Heart left ventricle (tissue), 16 donors: Measurements from ENCODE around the gene BAIAP2L1. TPM values are rescaled to one million over a fixed set of nuclear protein-coding genes. Genes with fewer than 3 reads are reported as not detected.

Source experiments
- ATAC-seq, 4 donors: fragments of 200-7000 bp; cut with Tn5 transposase; one replicate each; pipeline ENCODE4 v1.9.1; 2020 to 2022; ENCODE audit warnings: moderate library complexity in 4 of 4, mild to moderate bottlenecking in 3 of 4, moderate number of reproducible peaks in 1 of 4
- DNase-seq, 5 donors: peaks; one replicate each; pipeline ENCODE4 v3.0.0-alpha.2; 2020
- H3K27ac ChIP-seq, 12 donors: fragments of 200-600 bp; sonication (generic) in 4 of 12; one replicate each; pipeline versions ENCODE4 v1.5.0 to v1.8.0; 2016 to 2022; ENCODE audit warnings: mild to moderate bottlenecking in 2 of 12
- H3K27me3 ChIP-seq, 9 donors: fragments of 200-600 bp; sonication (generic) in 2 of 9; one replicate each; pipeline versions ENCODE4 v1.5.1 to v1.8.0; 2016 to 2022; ENCODE audit warnings: mild to moderate bottlenecking in 3 of 9
- H3K36me3 ChIP-seq, 9 donors: fragments of 200-600 bp; sonication (generic) in 2 of 9; one replicate each; pipeline versions ENCODE4 v1.5.0 to v1.8.0; 2018 to 2022; ENCODE audit warnings: mild to moderate bottlenecking in 2 of 9
- H3K4me1 ChIP-seq, 12 donors: fragments of 200-600 bp; sonication (generic) in 4 of 12; one replicate each; pipeline versions ENCODE4 v1.5.0 to v1.8.0; 2016 to 2022; ENCODE audit warnings: mild to moderate bottlenecking in 3 of 12
- H3K4me3 ChIP-seq, 12 donors: fragments of 200-600 bp; sonication (generic) in 4 of 12; one replicate each; pipeline versions ENCODE4 v1.5.0 to v1.8.0; 2017 to 2022; ENCODE audit warnings: mild to moderate bottlenecking in 9 of 12, moderate library complexity in 4 of 12
- H3K9me3 ChIP-seq, 12 donors: fragments of 200-600 bp; sonication (generic) in 4 of 12; one replicate each; pipeline versions ENCODE4 v1.5.0 to v1.8.0; 2016 to 2022; ENCODE audit warnings: mild to moderate bottlenecking in 1 of 12
- CTCF ChIP-seq, 12 donors: fragments of 200-600 bp; sonication (generic) in 4 of 12; IDR thresholded peaks; one replicate each; pipeline versions ENCODE4 v1.5.0 to v1.8.0; 2018 to 2022; ENCODE audit warnings: antibody characterized with exemption in 12 of 12, mild to moderate bottlenecking in 5 of 12
- POLR2A ChIP-seq, 2 donors: fragments of 450-650 bp; IDR thresholded peaks; one replicate each; pipeline ENCODE4 v1.6.1; 2017; ENCODE audit warnings: antibody characterized with exemption in 2 of 2, mild to moderate bottlenecking in 2 of 2, moderate library complexity in 2 of 2
- WGBS, 4 donors: extraction: QIAGEN DNeasy Blood & Tissue Kit in 2 of 4; methylation state at CpG; one replicate each; pipeline versions ENCODE4 v1.1.5 to v1.1.7; 2013 to 2018; 5-methylcytosine and 5-hydroxymethylcytosine counted together
- intact Hi-C, 10 donors: fragments of 100-400 bp; cut with DNase I; formaldehyde crosslinking; loops; one replicate each; pipeline versions ENCODE4 v1.11.1 to v1.14.2; 2022
- polyA plus RNA-seq, 2 donors: library from polyadenylated mRNA; stranded (reverse); fragments of 200-250 nt; gene quantifications; one replicate each; pipeline ENCODE4 v1.2.3, GENCODE V29; 2013
- total RNA-seq, 9 donors: library from RNA; depleted of rRNA in 2 of 9; stranded (reverse); fragments of >200 nt in 2 of 9; fragmentation: NEBNext Ultra II Directional in 3 of 9; extraction: Animal tissue kit (Norgen Biotek cat#: 25700) in 3 of 9; gene quantifications; one replicate each; pipeline versions ENCODE4 v1.1.0 to v1.2.4, GENCODE V29; 2016 to 2023
- donor health status: ischemic (EF 13 %, LVEDD 7.1; RV severe dilation, severe dysfunction).
- donor health status: healthy with polysubstance abuse.
- donor health status: DM: no; HTN: yes; CAD: no.
- donor health status: DM: no; HTN: no; CAD: no.
- donor health status: ischemic (EF 25% LVEDD 6.9; RV normal size, moderate dysfunction).
- donor health status: ischemic (EF 25% LVEDD 5.7; RV mildly dilated, moderate dysfunction).
- donor health status: healthy.
- donor health status: DM: yes; HTN: yes; CAD: no.
- donor health status: ischemic (EF 35%, LVEDD 5.7; RV mildly dilated, moderate dysfunction).
- donor health status: nonischemic (EF 11% LVEDD 7.7; RV severe dilation, severe dysfunction).
- donor health status: DM: yes; HTN: yes; CAD: no.
- donor health status: PGD.
- donor health status: ischemic (EF 29% LVEDD 5.4; RV normal size, mild dysfunction).
- donor health status: nonischemic (EF 23%, LVEDD 6.1; RV moderate dilation, normal function).

The BAIAP2L1 gene
- total and polyA plus RNA-seq, 11 donors, result 0.64 to 2.7 (median 2.1) TPM

GRCh38 chr7:98282703-98283102, 118.2 kb downstream of the BAIAP2L1 start:
- Histone ChIP-seq H3K27me3 (no peaks in the 10 kb centered on the region), H3K9me3 (no peaks in the 10 kb centered on the region), H3K4me3 (peak overlapping the region; percentile 65 to 98 (median 86)), H3K27ac (peak overlapping the region; percentile 79 to 99 (median 96)), H3K36me3 (peaks cover 0 to 15% (median 0%) of the 10 kb centered on the region in 9 donors), H3K4me1 (peaks cover 33 to 65% (median 53%) of the 10 kb centered on the region in 12 donors)
- intact Hi-C loops, result loop anchor here in 6 of 10 donors (2.0 to 10.0 kb wide), 5 partner anchors 32 to 1132 kb away; no protein-coding TSS in a partner anchor
- DNase-seq (no peak), ATAC-seq (no peak)
- WGBS, 4 donors, result 16 to 24% (median 16%) methylated on average over 16 of the region's 16 CpGs
- no peak for TF ChIP-seq POLR2A (IDR thresholded peaks at IDR 0.05)
- TF ChIP-seq CTCF (IDR thresholded peaks at IDR 0.05), result no peak

- 1 to 2% (median 1%) methylated on average over 23 to 77 of the region's 77 CpGs for WGBS, 4 donors
- no peaks in the 10 kb centered on the region for H3K27me3 ChIP-seq
- peaks cover 25 to 58% (median 45%) of the 10 kb centered on the region in 12 donors for H3K4me1 ChIP-seq
- peak overlapping the region; percentile 65 to 98 (median 86) for H3K4me3 ChIP-seq
- peaks cover 0 to 15% (median 0%) of the 10 kb centered on the region in 9 donors for H3K36me3 ChIP-seq
- H3K9me3 ChIP-seq, result no peaks in the 10 kb centered on the region
- intact Hi-C loops, result loop anchor here in 6 of 10 donors (2.0 to 10.0 kb wide), 5 partner anchors 31 to 1133 kb away; no protein-coding TSS in a partner anchor
- peak; percentile 47 to 82 (median 58) for DNase-seq
- no peak for TF ChIP-seq CTCF (IDR thresholded peaks at IDR 0.05)
- no peak for TF ChIP-seq POLR2A (IDR thresholded peaks at IDR 0.05)
- H3K27ac ChIP-seq, result peak overlapping the region; percentile 79 to 99 (median 96)
- peak in 1 of 4 donors; percentile 0 for ATAC-seq
Observed at GRCh38 chr7:98281757-98282606, 118.9 kb downstream of the BAIAP2L1 start.

- DNase-seq (peak; percentile 91 to 96 (median 94)), ATAC-seq (peak; percentile 71 to 81 (median 76))
- intact Hi-C loops, result loop anchor here in 5 of 10 donors (5.0 to 10.0 kb wide), 4 partner anchors 34 to 1134 kb away; no protein-coding TSS in a partner anchor
- H3K4me1 ChIP-seq, result peaks cover 16 to 54% (median 39%) of the 10 kb centered on the region in 12 donors
- no peaks in the 10 kb centered on the region for H3K27me3 ChIP-seq
- H3K9me3 ChIP-seq, result no peaks in the 10 kb centered on the region
- peak in 7 of 12 donors; percentile 12 to 59 (median 43) for TF ChIP-seq CTCF (IDR thresholded peaks at IDR 0.05)
- TF ChIP-seq POLR2A (IDR thresholded peaks at IDR 0.05), result peak in 1 of 2 donors; percentile 93
- H3K4me3 ChIP-seq, result peak within 1 kb of the TSS; percentile 65 to 98 (median 86)
- H3K36me3 ChIP-seq, result peaks cover 0 to 15% (median 0%) of the 10 kb centered on the region in 9 donors
- peak within 1 kb of the TSS; percentile 79 to 99 (median 96) for H3K27ac ChIP-seq
- WGBS, 4 donors, result 0 to 2% (median 1%) methylated on average over 24 to 91 of the region's 92 CpGs
Observed at GRCh38 chr7:98280791-98281756, 119.8 kb downstream of the BAIAP2L1 start, which contains the start of gene BRI3. BRI3 (plus strand) TSS chr7:98281686; CDS start chr7:98281796, 110 bp downstream.
